PC-3 (cell line): Measurements from ENCODE around the gene MPST. TPM values are rescaled to one million over a fixed set of nuclear protein-coding genes. Genes with fewer than 3 reads are reported as not detected.

Experiments
- ATAC-seq: fragments of 200-7000 bp; cut with Tn5 transposase; 2 replicates; pipeline ENCODE4 v1.9.1; 2020; ENCODE audit warnings: mild to moderate bottlenecking, moderate library complexity
- BruUV-seq: library from RNA; stranded (reverse); fragments of 400-500 nt; replicated peaks from 2 replicates; lab custom pipeline; 2021; lab: Mats Ljungman, UMichigan
- CTCF ChIA-PET: fragments of 300-600 bp; sonication (Branson Sonifier 250); formaldehyde crosslinking; loops from one replicate; lab custom pipeline; 2022; ENCODE audit warnings: antibody characterized with exemption; lab: Charles Lee
- POLR2A ChIA-PET: fragments of 300-600 bp; sonication (Branson Sonifier 250); formaldehyde crosslinking; loops from one replicate; lab custom pipeline; 2022; ENCODE audit warnings: antibody characterized with exemption; ENCODE audit not compliant: unreplicated experiment; lab: Charles Lee
- DNase-seq: peaks from one replicate; pipeline ENCODE4 v3.0.0-alpha.2; 2015
- H2AFZ ChIP-seq: fragments of 300-600 bp; sonication (generic); 2 replicates; pipeline ENCODE4 v1.6.0; 2016; ENCODE audit warnings: antibody characterized with exemption, low read length
- H3F3A ChIP-seq: fragments of 300-600 bp; sonication (generic); one replicate; pipeline ENCODE4 v1.6.0; 2017; ENCODE audit warnings: antibody characterized with exemption, low read length, control low read depth, mild to moderate bottlenecking; ENCODE audit not compliant: unreplicated experiment
- H3K27ac ChIP-seq: fragments of 300-600 bp; sonication (generic); 2 replicates; pipeline ENCODE4 v1.5.1; 2016; ENCODE audit warnings: mild to moderate bottlenecking, low read length
- H3K27me3 ChIP-seq: fragments of 300-600 bp; sonication (generic); 2 replicates; pipeline ENCODE4 v1.6.1; 2016; ENCODE audit warnings: low read length, mixed read lengths
- H3K36me3 ChIP-seq: fragments of 300-600 bp; sonication (generic); 2 replicates; pipeline ENCODE4 v1.6.1; 2016; ENCODE audit warnings: low read depth, mixed run types, low read length, mixed read lengths
- H3K4me1 ChIP-seq: fragments of 300-600 bp; sonication (generic); 2 replicates; pipeline ENCODE4 v1.5.1; 2016; ENCODE audit warnings: low read length; ENCODE audit not compliant: insufficient read depth
- H3K4me2 ChIP-seq: fragments of 300-600 bp; sonication (generic); 2 replicates; pipeline ENCODE4 v1.6.0; 2016; ENCODE audit warnings: low read length
- H3K4me3 ChIP-seq: fragments of 300-600 bp; sonication (generic); 2 replicates; pipeline ENCODE4 v1.5.1; 2016; ENCODE audit warnings: mild to moderate bottlenecking, low read length, mixed read lengths
- H3K79me2 ChIP-seq: fragments of 300-600 bp; sonication (generic); 2 replicates; pipeline ENCODE4 v1.6.1; 2017; ENCODE audit warnings: low read length, mixed read lengths
- H3K9ac ChIP-seq: fragments of 300-600 bp; sonication (generic); 2 replicates; pipeline ENCODE4 v1.6.0; 2016; ENCODE audit warnings: mild to moderate bottlenecking, low read length
- H3K9me2 ChIP-seq: fragments of 300-600 bp; sonication (generic); replicated peaks from 2 replicates; pipeline ENCODE4 v1.6.1; 2016; ENCODE audit warnings: mixed run types, low read length, mixed read lengths
- H3K9me3 ChIP-seq: fragments of 300-600 bp; sonication (generic); 2 replicates; pipeline ENCODE4 v1.6.1; 2016; ENCODE audit warnings: low read length, mixed read lengths
- H4K20me1 ChIP-seq: fragments of 300-600 bp; sonication (generic); 2 replicates; pipeline ENCODE4 v1.6.1; 2016; ENCODE audit warnings: low read length, mixed read lengths
- CTCF ChIP-seq: fragments of 300-600 bp; sonication (generic); conservative IDR thresholded peaks from 2 replicates; pipeline ENCODE4 v1.5.1; 2017; ENCODE audit warnings: antibody characterized with exemption, low read depth, mild to moderate bottlenecking, low read length
- EZH2 ChIP-seq: fragments of 300-600 bp; sonication (generic); IDR thresholded peaks from one replicate; pipeline ENCODE4 v1.6.1; 2017; ENCODE audit warnings: antibody characterized with exemption, mild to moderate bottlenecking, low read length; ENCODE audit not compliant: unreplicated experiment
- EZH2phosphoT487 ChIP-seq: fragments of 300-600 bp; sonication (generic); IDR thresholded peaks from 2 replicates; pipeline ENCODE4 v1.6.1; 2018; ENCODE audit warnings: mild to moderate bottlenecking, antibody characterized with exemption, low read length, borderline replicate concordance
- intact Hi-C: fragments of 100-400 bp; cut with micrococcal nuclease; formaldehyde crosslinking; loops from 2 replicates; pipeline ENCODE4 v1.9.0; 2023
- total RNA-seq: library from RNA; depleted of rRNA; stranded (reverse); fragments of >200 nt; gene quantifications from 2 replicates; pipeline ENCODE4 v1.2.3, GENCODE V29; 2014

The MPST gene
- total RNA-seq, 1 experiment from 2014 or later = 97.0 TPM

DNA sequence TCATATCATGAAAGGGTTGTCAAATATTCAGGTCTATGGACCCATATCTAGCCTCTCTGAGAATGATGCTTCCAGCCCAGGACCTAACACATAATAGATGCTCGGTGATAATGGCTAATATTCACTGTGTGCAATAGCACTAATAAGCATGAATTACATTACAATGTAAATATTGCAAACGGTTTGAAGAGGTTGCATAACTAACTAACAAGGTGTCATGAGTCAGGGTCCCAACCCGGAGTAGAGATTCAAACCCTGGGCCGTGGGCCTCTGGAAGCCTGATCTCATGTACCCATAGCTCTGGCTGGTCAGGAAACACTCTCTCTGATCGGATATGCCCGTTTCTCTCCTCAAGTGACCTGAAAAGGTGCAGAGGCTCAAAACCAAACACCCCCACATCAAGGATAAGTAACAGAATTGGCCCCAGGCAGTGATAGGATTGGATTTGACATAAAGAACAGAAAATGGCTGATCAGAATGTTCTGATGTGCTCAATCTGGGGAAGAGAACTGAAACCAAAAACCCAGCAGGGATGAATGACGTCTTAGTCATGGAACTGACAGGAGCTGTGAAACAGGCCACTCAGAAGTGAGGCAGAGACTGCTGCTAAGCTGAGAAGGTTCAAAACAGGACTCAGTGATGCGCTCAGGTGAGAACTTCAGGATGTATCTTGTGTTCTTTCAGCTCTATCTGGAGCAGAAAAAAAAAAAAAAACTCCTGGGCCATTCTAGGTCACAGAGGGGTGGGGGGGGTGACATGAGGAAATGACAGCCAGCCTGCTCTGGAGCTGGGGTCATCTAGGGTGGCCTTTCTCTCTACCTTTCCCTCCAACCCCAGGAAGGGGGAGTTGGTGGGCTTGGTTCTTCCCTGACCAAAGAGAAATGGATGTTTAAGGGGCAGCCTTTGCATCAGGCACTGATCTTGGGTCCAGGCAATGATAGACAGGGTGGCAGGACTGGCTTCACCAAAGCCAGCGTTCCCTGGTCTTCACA is 25.4 kb downstream of the MPST start:
- no peak for TF ChIP-seq CTCF
- TF ChIP-seq EZH2 = no peak
- no peak for TF ChIP-seq EZH2phosphoT487
- intact Hi-C loops = loop anchor here (1.0 kb wide), 1 partner anchor 59 kb away; no protein-coding TSS in a partner anchor
- DNase-seq (peak; percentile 37), ATAC-seq (no peak)
- Histone ChIP-seq H3K9me2 (no peaks in the 10 kb centered on the region), H3K4me1 (peaks cover 20% of the 10 kb centered on the region), H2AFZ (peak overlapping the region; percentile 39; the same call in 1 of the 2 replicates), H3K9me3 (no peaks in the 10 kb centered on the region), H3K79me2 (no peaks in the 10 kb centered on the region), H3K4me2 (peak overlapping the region; percentile 48), H3K27ac (no peak overlapping the region), H3K9ac (no peak overlapping the region), H3K4me3 (no peak overlapping the region), H3F3A (no peaks in the 10 kb centered on the region), H3K36me3 (no peaks in the 10 kb centered on the region), H3K27me3 (no peaks in the 10 kb centered on the region), H4K20me1 (no peaks in the 10 kb centered on the region)
- CTCF ChIA-PET = no interaction called here
- POLR2A ChIA-PET = interaction anchor here (0.9 kb wide), 1 partner anchor 12 kb away, joined by 18 read pairs; no protein-coding TSS in a partner anchor
- BruUV-seq = no TSS peak

DNA sequence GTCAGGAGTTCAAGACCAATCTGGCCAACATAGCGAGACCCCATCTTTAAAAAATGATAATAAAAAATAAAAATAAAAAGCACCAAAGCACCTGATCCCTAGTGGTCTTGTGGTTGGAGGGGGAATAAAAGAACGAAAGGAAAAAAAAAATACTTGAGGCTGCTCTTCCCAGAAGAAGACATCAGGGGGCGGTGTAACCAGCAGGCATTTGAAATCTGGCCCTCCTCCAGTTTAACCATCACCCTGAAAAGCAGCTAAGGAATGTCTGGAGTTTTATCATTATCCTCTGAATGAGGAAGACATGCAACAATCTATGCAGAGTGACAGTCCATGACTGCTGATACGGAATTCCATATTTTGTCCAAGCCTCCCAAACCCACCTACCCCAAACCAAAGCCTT is 26.4 kb downstream of the MPST start:
- Histone ChIP-seq H3K9me2 (no peaks in the 10 kb centered on the region), H3K4me2 (no peak overlapping the region), H3K4me3 (no peak overlapping the region), H3K9ac (no peak overlapping the region), H3K27me3 (no peaks in the 10 kb centered on the region), H3K79me2 (no peaks in the 10 kb centered on the region), H3K36me3 (no peaks in the 10 kb centered on the region), H3K9me3 (no peaks in the 10 kb centered on the region), H2AFZ (no peak overlapping the region), H3K27ac (no peak overlapping the region), H4K20me1 (no peaks in the 10 kb centered on the region), H3K4me1 (peaks cover 13% of the 10 kb centered on the region), H3F3A (no peaks in the 10 kb centered on the region)
- no peak for TF ChIP-seq EZH2phosphoT487
- TF ChIP-seq EZH2 = no peak
- peak; percentile 53 for TF ChIP-seq CTCF
- DNase-seq (peak; percentile 18), ATAC-seq (no peak)
- intact Hi-C loops = no loop called here
- ChIA-PET POLR2A (no interaction called here), CTCF (no interaction called here)
- BruUV-seq = no TSS peak

DNA sequence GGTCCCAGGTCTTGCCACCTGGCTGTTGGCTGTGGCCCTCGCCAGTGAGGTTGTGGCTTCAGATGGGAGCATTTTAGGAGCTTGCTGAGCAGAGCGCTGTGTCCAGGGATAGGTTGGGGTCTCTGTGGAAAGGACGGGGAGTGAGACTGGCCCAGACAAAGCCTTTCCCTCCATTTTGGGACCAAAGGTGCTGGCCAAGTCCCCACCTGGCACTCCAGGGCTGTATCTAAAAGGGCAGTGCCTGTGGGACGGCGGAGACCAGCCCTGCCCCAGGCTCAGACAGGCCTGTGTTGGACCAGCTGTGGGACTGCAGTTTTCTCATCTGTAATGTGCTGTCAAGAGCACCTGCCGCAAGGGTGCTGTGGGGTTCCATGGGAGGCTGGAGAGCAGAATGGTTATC is 27.0 kb downstream of the MPST start:
- BruUV-seq = no TSS peak
- Histone ChIP-seq H3K9ac (no peak overlapping the region), H3K27me3 (no peaks in the 10 kb centered on the region), H3K4me3 (no peak overlapping the region), H3F3A (no peaks in the 10 kb centered on the region), H3K9me2 (no peaks in the 10 kb centered on the region), H3K9me3 (no peaks in the 10 kb centered on the region), H3K4me1 (peaks cover 9% of the 10 kb centered on the region), H3K4me2 (no peak overlapping the region), H2AFZ (no peak overlapping the region), H4K20me1 (no peaks in the 10 kb centered on the region), H3K27ac (no peak overlapping the region), H3K79me2 (no peaks in the 10 kb centered on the region), H3K36me3 (no peaks in the 10 kb centered on the region)
- intact Hi-C loops = no loop called here
- POLR2A ChIA-PET = no interaction called here
- no peak for TF ChIP-seq EZH2
- no peak for TF ChIP-seq EZH2phosphoT487
- no peak for TF ChIP-seq CTCF
- DNase-seq = no peak
- CTCF ChIA-PET = no interaction called here
- ATAC-seq = no peak
